Transverse colon (tissue), 3 donors: ENCODE results near the gene VMO1.

ENCODE experiments used
- CTCF ChIP-seq, 5 experiments: fragments of 200-600 bp in 3 of 5; fragments of 450-650 bp in 2 of 5; sonication (generic) in 3 of 5; IDR thresholded peaks; 1 replicate in 2 of 5; 2 replicates in 3 of 5; pipeline ENCODE4 v1.5.1; 2016 to 2017; ENCODE audit warnings: antibody characterized with exemption in 5 of 5, inconsistent platforms in 3 of 5, mild to moderate bottlenecking in 2 of 5, moderate library complexity in 1 of 5
- POLR2A ChIP-seq: fragments of 450-650 bp; IDR thresholded peaks from one replicate; pipeline ENCODE4 v1.6.1; 2016; ENCODE audit warnings: antibody characterized with exemption, mild to moderate bottlenecking, moderate library complexity

GRCh38 chr17:4833941-4834680, 47.9 kb upstream of the VMO1 start:
- TF ChIP-seq CTCF (IDR thresholded peaks at IDR 0.05) (no peak), POLR2A (no peak)
